K562 (cell line): ENCODE data around the gene HDGFL2. TPM values are rescaled to one million over a fixed set of nuclear protein-coding genes. Genes with fewer than 3 reads are reported as not detected.

Source experiments
- ATAC-seq: fragments of 200-7000 bp; cut with Tn5 transposase; 3 replicates; pipeline ENCODE4 v1.9.1; 2020; ENCODE audit warnings: moderate library complexity
- BruUV-seq: library from RNA; stranded (reverse); fragments of 400-500 nt; replicated peaks from 2 replicates; lab custom pipeline; 2021; lab: Mats Ljungman, UMichigan
- CTCF ChIA-PET: fragments of 300-600 bp; formaldehyde crosslinking; extraction: SDS; loops from one replicate; lab custom pipeline; 2021; ENCODE audit warnings: low intra/inter-chr PET ratio; lab: Yijun Ruan, JAX
- POLR2A ChIA-PET: fragments of 300-600, 350-650 bp; sonication (Branson Sonifier 250); formaldehyde crosslinking; extraction: SDS; loops from one replicate; lab custom pipeline; 2021; ENCODE audit warnings: antibody characterized with exemption, inconsistent platforms; lab: Yijun Ruan, JAX
- DNase-seq, 4 experiments: peaks; one replicate each; pipeline versions ENCODE4 v3.0.0 to v3.0.0-alpha.2; 2011 to 2018; ENCODE audit warnings: low spot score in 3 of 4, mixed read lengths in 3 of 4; ENCODE audit errors: extremely low read depth in 1 of 4
- FAIRE-seq: peaks from 2 replicates; lab custom pipeline; 2011; peaks lifted over from hg19 to GRCh38; lab: Jason Lieb, UNC
- H2AFZ ChIP-seq: 2 replicates; pipeline ENCODE4 v1.6.0; 2011; ENCODE audit warnings: low read depth, low read length, control low read depth, inconsistent platforms
- H3K27ac ChIP-seq: fragments of 200-600 bp; 3 replicates; pipeline ENCODE4 v1.8.0; 2011; ENCODE audit warnings: low read depth, mild to moderate bottlenecking, control low read depth, inconsistent platforms, low read length, moderate library complexity, mixed read lengths; ENCODE audit errors: extremely low read depth
- H3K27me3 ChIP-seq, 2 experiments: fragments of 300-600 bp in 1 of 2; 2 replicates in 1 of 2; 3 replicates in 1 of 2; pipeline versions ENCODE4 v1.6.0 to v1.8.0; 2011; ENCODE audit warnings: inconsistent platforms in 2 of 2, low read length in 2 of 2, mild to moderate bottlenecking in 1 of 2, mixed read lengths in 1 of 2, moderate library complexity in 1 of 2; ENCODE audit not compliant: control insufficient read depth in 2 of 2, insufficient read depth in 2 of 2
- H3K36me3 ChIP-seq: fragments of 300-600 bp; 3 replicates; pipeline ENCODE4 v1.8.0; 2011; ENCODE audit warnings: mild to moderate bottlenecking, low read length, inconsistent platforms; ENCODE audit not compliant: control insufficient read depth, insufficient read depth
- H3K4me1 ChIP-seq, 2 experiments: fragments of 200-600 bp in 1 of 2; replicated peaks in 1 of 2; 2 replicates in 1 of 2; 3 replicates in 1 of 2; pipeline versions ENCODE4 v1.5.1 to v1.8.0; 2011; ENCODE audit warnings: inconsistent platforms in 2 of 2, low read length in 2 of 2, mild to moderate bottlenecking in 1 of 2, mixed read lengths in 1 of 2, moderate library complexity in 1 of 2; ENCODE audit not compliant: control insufficient read depth in 2 of 2, insufficient read depth in 2 of 2
- H3K4me2 ChIP-seq: 2 replicates; pipeline ENCODE4 v1.6.1; 2011; ENCODE audit warnings: low read length, control low read depth, inconsistent platforms, mixed read lengths; ENCODE audit not compliant: insufficient read depth
- H3K4me3 ChIP-seq: fragments of 200-600 bp; sonication (generic), shearing (Covaris generic); 2 replicates; pipeline ENCODE4 v1.5.1; 2016; ENCODE audit warnings: control low read depth, inconsistent platforms
- H3K79me2 ChIP-seq: fragments of 200-600 bp; 3 replicates; pipeline ENCODE4 v1.8.0; 2011; ENCODE audit warnings: low read length, inconsistent platforms; ENCODE audit not compliant: control insufficient read depth, insufficient read depth
- H3K9ac ChIP-seq, 2 experiments: 2 replicates each; pipeline versions ENCODE4 v1.6.0 to v1.6.1; 2011; ENCODE audit warnings: low read depth in 2 of 2, low read length in 2 of 2, control low read depth in 1 of 2, inconsistent platforms in 1 of 2, mild to moderate bottlenecking in 1 of 2, mixed read lengths in 1 of 2; ENCODE audit not compliant: insufficient read depth in 1 of 2
- H3K9me1 ChIP-seq: one replicate; pipeline ENCODE4 v1.6.0; 2011; ENCODE audit warnings: inconsistent platforms, mild to moderate bottlenecking, low read length, moderate library complexity; ENCODE audit not compliant: control insufficient read depth, insufficient read depth
- H3K9me3 ChIP-seq: replicated peaks from 2 replicates; pipeline ENCODE4 v1.5.1; 2011; ENCODE audit warnings: low read depth, low read length, inconsistent platforms; ENCODE audit not compliant: control insufficient read depth, insufficient read depth
- H4K20me1 ChIP-seq: replicated peaks from 2 replicates; pipeline ENCODE4 v1.6.1; 2011; ENCODE audit warnings: low read length, inconsistent platforms, mixed read lengths; ENCODE audit not compliant: control insufficient read depth, insufficient read depth
- ASH1L ChIP-seq: fragments of 450-650 bp; IDR thresholded peaks from 2 replicates; pipeline ENCODE4 v1.6.1; 2018; ENCODE audit warnings: borderline replicate concordance, mild to moderate bottlenecking, low read depth; ENCODE audit not compliant: partially characterized antibody
- BRCA1 ChIP-seq, 2 experiments: fragments of 450-650 bp in 1 of 2; sonication (generic) in 1 of 2; formaldehyde crosslinking in 1 of 2; IDR thresholded peaks; 2 replicates each; pipeline versions ENCODE4 v1.5.0 to v1.6.1; 2017 to 2020; ENCODE audit warnings: mild to moderate bottlenecking in 1 of 2, missing genetic modification reagents in 1 of 2
- CBFA2T3 ChIP-seq: fragments of 450-650 bp; IDR thresholded peaks from 2 replicates; pipeline ENCODE4 v1.6.1; 2017
- CBX3 ChIP-seq, 2 experiments: IDR thresholded peaks; 1 replicate in 1 of 2; 2 replicates in 1 of 2; pipeline ENCODE4 v1.6.1; 2012; ENCODE audit warnings: inconsistent platforms in 2 of 2, low read length in 2 of 2, borderline replicate concordance in 1 of 2, control low read depth in 1 of 2
- HDAC8 ChIP-seq: fragments of 450-650 bp; IDR thresholded peaks from 2 replicates; pipeline ENCODE4 v1.6.1; 2016; ENCODE audit warnings: mild to moderate bottlenecking, missing genetic modification characterization, moderate library complexity, missing compliant biosample characterization
- LARP7 ChIP-seq: fragments of 450-650 bp; IDR thresholded peaks from 2 replicates; pipeline ENCODE4 v1.6.1; 2016
- NFYB ChIP-seq: IDR thresholded peaks from 2 replicates; pipeline ENCODE4 v1.6.1; 2011; ENCODE audit warnings: mild to moderate bottlenecking, moderate library complexity; ENCODE audit not compliant: insufficient read length; ENCODE audit errors: extremely low read depth
- POLR2A ChIP-seq: fragments of 450-650 bp; conservative IDR thresholded peaks from 2 replicates; pipeline ENCODE4 v1.6.1; 2016
- SIX5 ChIP-seq, 2 experiments: IDR thresholded peaks; 2 replicates each; pipeline ENCODE4 v1.6.1; 2011; ENCODE audit warnings: low read length in 2 of 2, borderline replicate concordance in 1 of 2, low read depth in 1 of 2, mild to moderate bottlenecking in 1 of 2, moderate library complexity in 1 of 2; ENCODE audit not compliant: insufficient read depth in 1 of 2
- ZNF311 ChIP-seq: fragments of 250-450 bp; sonication (Bioruptor Pico); IDR thresholded peaks from 2 replicates; pipeline ENCODE4 v1.4.0; 2020; ENCODE audit warnings: mild to moderate bottlenecking, moderate library complexity
- ZNF436 ChIP-seq: fragments of 250-450, 450-650 bp; sonication (Bioruptor Pico); formaldehyde crosslinking; IDR thresholded peaks from 2 replicates; pipeline ENCODE4 v1.7.0; 2020; ENCODE audit warnings: mild to moderate bottlenecking
- ZNF76 ChIP-seq: fragments of 250-450 bp; sonication (Bioruptor Pico); IDR thresholded peaks from 2 replicates; pipeline ENCODE4 v1.4.0; 2020; ENCODE audit warnings: mild to moderate bottlenecking, moderate library complexity, borderline replicate concordance
- WGBS: fragments of 100-300 bp; shearing (Covaris generic); methylation state at CpG from one replicate; pipeline ENCODE4 v1.1.6; 2016; ENCODE audit warnings: low coverage, mixed read lengths; ENCODE audit not compliant: insufficient coverage; ENCODE audit errors: missing lambda C conversion rate; 5-methylcytosine and 5-hydroxymethylcytosine counted together
- in situ Hi-C: fragments of 300-500 bp; cut with MboI; formaldehyde crosslinking; loops from 4 replicates; pipeline ENCODE4 v1.15.0; 2018; ENCODE audit warnings: inconsistent platforms, mixed read lengths
- intact Hi-C: fragments of 100-400 bp; cut with micrococcal nuclease; formaldehyde crosslinking; loops from 2 replicates; pipeline ENCODE4 v1.14.2; 2022
- polyA plus RNA-seq, 8 experiments: library from polyadenylated mRNA; depleted of rRNA in 4 of 8; stranded (reverse) in 5 of 8; unstranded in 3 of 8; fragments of >200 nt; fragmentation: Nextera tagmentation in 2 of 8; fragmentation: Illumina TruSeq in 1 of 8; extraction: Ambion mirVana in 2 of 8; extraction: Trizol in 1 of 8; gene quantifications; 2 replicates each; pipeline versions ENCODE4 v1.2.1 to v1.2.3, GENCODE V29; 2011 to 2014; ENCODE audit warnings: inconsistent platforms in 1 of 8, missing spikeins in 1 of 8
- total RNA-seq, 7 experiments: library from RNA; depleted of rRNA in 6 of 7; stranded (reverse); fragments of >200 nt in 6 of 7; fragmentation: Illumina TruSeq in 2 of 7; extraction: Trizol in 2 of 7; gene quantifications; 2 replicates each; pipeline versions ENCODE4 v1.2.1 to v1.2.3, GENCODE V29; 2011 to 2021; ENCODE audit warnings: low replicate concordance in 1 of 7
- TF ChIP-seq, protein P1 (sequence below): fragments of 200-800 bp; sonication (Bioruptor generic); IDR thresholded peaks from 2 replicates; pipeline ENCODE4 v1.6.1; 2016; ENCODE audit warnings: missing genetic modification characterization, missing compliant biosample characterization
- TF ChIP-seq, protein P2 (sequence below): sonication (generic); formaldehyde crosslinking; IDR thresholded peaks from 2 replicates; pipeline ENCODE4 v1.8.1; 2022; ENCODE audit warnings: missing genetic modification reagents

The HDGFL2 gene
- total and polyA plus RNA-seq, 9 of the 15 experiments (the other 6 are each of a cell fraction or from before 2014, with no cell fraction given): 0.13 to 61.7 (median 16.0) TPM

DNA sequence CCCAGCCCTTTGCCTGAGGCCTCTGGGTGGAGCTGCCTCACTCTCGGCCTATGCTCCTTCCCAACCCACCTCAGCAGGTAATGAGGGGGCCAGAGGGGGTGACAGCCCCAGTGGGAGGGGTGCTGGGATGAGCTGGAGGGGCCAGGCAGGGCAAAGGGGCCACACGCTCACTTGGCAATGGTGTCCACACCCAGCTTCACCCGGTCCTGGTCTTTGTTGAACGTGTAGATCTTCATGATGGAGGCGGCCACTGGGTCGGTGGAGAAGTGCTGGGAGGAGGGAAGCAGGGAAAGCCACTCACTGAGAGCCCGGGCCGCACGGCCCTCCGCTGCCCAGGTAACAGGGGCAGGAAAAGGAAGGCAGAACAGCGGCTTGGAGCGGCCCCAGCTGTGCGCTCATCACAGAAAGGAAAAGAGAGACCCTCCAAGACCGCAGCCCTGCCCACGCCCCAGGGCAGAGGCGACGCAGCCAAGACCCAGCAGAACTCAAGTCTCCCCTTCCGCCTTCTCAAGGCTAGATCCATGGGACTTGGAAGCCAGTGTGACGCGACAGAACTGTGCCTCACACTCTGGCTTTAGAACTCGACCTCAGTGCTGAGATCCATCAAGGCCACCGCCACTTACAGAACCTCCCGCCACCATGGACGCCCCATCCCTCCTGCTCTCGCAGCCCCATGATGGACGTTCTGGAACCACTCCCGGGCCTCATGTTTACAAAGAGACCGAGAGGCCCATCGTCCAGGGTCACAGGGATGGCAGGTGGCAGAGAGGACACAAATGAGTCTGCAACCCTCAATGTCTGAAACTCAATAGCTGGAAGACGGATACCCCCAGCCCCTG, 23.7 kb upstream of the HDGFL2 start:
- no peaks in the 10 kb centered on the region for H3K9me3 ChIP-seq
- WGBS: 80% methylated on average over 23 of the region's 30 CpGs
- intact Hi-C loops: no loop called here
- peak overlapping the region in 1 of 2 experiments; percentile 23; a peak in 1 of 4 replicates for H3K9ac ChIP-seq
- H3K79me2 ChIP-seq: no peaks in the 10 kb centered on the region
- POLR2A ChIA-PET: interaction anchor here (0.6 to 7.4 kb wide), 5 partner anchors 7 to 205 kb away, joined by 4 to 60 read pairs (median 8); no protein-coding TSS in a partner anchor
- H4K20me1 ChIP-seq: no peaks in the 10 kb centered on the region; the same call in 1 of the 2 replicates
- CTCF ChIA-PET: no interaction called here
- H3K27ac ChIP-seq: no peak overlapping the region
- no peaks in the 10 kb centered on the region for H3K9me1 ChIP-seq
- BruUV-seq: no TSS peak
- no peaks in the 10 kb centered on the region for H3K27me3 ChIP-seq
- no peak overlapping the region for H3K4me2 ChIP-seq
- peaks cover 95% of the 10 kb centered on the region; the same call in 2 of the 3 replicates for H3K36me3 ChIP-seq
- H3K4me1 ChIP-seq: peaks cover 0 to 65% of the 10 kb centered on the region in 2 experiments; a peak in 2 of 5 replicates
- FAIRE-seq: no peak
- no peak for ATAC-seq
- in situ Hi-C loops: no loop called here
- peak in 2 of 4 experiments; percentile 2 to 12 for DNase-seq
- no peak overlapping the region for H3K4me3 ChIP-seq
- H2AFZ ChIP-seq: no peak overlapping the region
- TF ChIP-seq SIX5 (IDR thresholded peaks at IDR 0.05; ENCODE audit: borderline replicate concordance in 1 of 2, insufficient read depth in 1 of 2, low read depth in 1 of 2, low read length in 2 of 2) (no peak), ZNF311 (no peak), HDAC8 (no peak), CBX3 (IDR thresholded peaks at IDR 0.05; ENCODE audit: borderline replicate concordance in 1 of 2, low read length in 2 of 2) (no peak), ZNF436 (no peak), LARP7 (no peak), CBFA2T3 (no peak), BRCA1 (IDR thresholded peaks at IDR 0.05) (no peak), BRCA1 (CRISPR knock-in tag; IDR thresholded peaks at IDR 0.05) (no peak), POLR2A (peak; percentile 9; the same call in 1 of the 2 replicates), ZNF76 (CRISPR knock-in tag) (no peak), ASH1L (no peak), NFYB (no peak)
- TF ChIP-seq, protein P1, sequence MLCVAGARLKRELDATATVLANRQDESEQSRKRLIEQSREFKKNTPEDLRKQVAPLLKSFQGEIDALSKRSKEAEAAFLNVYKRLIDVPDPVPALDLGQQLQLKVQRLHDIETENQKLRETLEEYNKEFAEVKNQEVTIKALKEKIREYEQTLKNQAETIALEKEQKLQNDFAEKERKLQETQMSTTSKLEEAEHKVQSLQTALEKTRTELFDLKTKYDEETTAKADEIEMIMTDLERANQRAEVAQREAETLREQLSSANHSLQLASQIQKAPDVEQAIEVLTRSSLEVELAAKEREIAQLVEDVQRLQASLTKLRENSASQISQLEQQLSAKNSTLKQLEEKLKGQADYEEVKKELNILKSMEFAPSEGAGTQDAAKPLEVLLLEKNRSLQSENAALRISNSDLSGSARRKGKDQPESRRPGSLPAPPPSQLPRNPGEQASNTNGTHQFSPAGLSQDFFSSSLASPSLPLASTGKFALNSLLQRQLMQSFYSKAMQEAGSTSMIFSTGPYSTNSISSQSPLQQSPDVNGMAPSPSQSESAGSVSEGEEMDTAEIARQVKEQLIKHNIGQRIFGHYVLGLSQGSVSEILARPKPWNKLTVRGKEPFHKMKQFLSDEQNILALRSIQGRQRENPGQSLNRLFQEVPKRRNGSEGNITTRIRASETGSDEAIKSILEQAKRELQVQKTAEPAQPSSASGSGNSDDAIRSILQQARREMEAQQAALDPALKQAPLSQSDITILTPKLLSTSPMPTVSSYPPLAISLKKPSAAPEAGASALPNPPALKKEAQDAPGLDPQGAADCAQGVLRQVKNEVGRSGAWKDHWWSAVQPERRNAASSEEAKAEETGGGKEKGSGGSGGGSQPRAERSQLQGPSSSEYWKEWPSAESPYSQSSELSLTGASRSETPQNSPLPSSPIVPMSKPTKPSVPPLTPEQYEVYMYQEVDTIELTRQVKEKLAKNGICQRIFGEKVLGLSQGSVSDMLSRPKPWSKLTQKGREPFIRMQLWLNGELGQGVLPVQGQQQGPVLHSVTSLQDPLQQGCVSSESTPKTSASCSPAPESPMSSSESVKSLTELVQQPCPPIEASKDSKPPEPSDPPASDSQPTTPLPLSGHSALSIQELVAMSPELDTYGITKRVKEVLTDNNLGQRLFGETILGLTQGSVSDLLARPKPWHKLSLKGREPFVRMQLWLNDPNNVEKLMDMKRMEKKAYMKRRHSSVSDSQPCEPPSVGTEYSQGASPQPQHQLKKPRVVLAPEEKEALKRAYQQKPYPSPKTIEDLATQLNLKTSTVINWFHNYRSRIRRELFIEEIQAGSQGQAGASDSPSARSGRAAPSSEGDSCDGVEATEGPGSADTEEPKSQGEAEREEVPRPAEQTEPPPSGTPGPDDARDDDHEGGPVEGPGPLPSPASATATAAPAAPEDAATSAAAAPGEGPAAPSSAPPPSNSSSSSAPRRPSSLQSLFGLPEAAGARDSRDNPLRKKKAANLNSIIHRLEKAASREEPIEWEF (CRISPR knock-in tag): no peak
- TF ChIP-seq, protein P2, sequence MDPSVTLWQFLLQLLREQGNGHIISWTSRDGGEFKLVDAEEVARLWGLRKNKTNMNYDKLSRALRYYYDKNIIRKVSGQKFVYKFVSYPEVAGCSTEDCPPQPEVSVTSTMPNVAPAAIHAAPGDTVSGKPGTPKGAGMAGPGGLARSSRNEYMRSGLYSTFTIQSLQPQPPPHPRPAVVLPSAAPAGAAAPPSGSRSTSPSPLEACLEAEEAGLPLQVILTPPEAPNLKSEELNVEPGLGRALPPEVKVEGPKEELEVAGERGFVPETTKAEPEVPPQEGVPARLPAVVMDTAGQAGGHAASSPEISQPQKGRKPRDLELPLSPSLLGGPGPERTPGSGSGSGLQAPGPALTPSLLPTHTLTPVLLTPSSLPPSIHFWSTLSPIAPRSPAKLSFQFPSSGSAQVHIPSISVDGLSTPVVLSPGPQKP (CRISPR knock-in tag): no peak
